Duodenal mucosa (tissue), 2 donors: ENCODE data around the gene EML6.

ENCODE experiments used
- H3K27ac ChIP-seq: one replicate; pipeline ENCODE4 v1.7.0; 2013; ENCODE audit warnings: low read depth, low read length
- H3K27me3 ChIP-seq, 2 donors: one replicate each; pipeline ENCODE4 v1.7.0; 2013; ENCODE audit warnings: low read length in 2 of 2, control low read depth in 1 of 2; ENCODE audit not compliant: insufficient read depth in 2 of 2, control insufficient read depth in 1 of 2
- H3K36me3 ChIP-seq, 2 donors: one replicate each; pipeline ENCODE4 v1.7.0; 2013; ENCODE audit warnings: low read length in 2 of 2, control low read depth in 1 of 2; ENCODE audit not compliant: insufficient read depth in 2 of 2, control insufficient read depth in 1 of 2
- H3K4me1 ChIP-seq, 2 donors: one replicate each; pipeline ENCODE4 v1.7.0; 2013; ENCODE audit warnings: low read length in 2 of 2, control low read depth in 1 of 2; ENCODE audit not compliant: insufficient read depth in 2 of 2, control insufficient read depth in 1 of 2
- H3K4me3 ChIP-seq, 2 donors: one replicate each; pipeline ENCODE4 v1.7.0; 2013; ENCODE audit warnings: low read length in 2 of 2, low read depth in 1 of 2
- H3K9ac ChIP-seq, 2 donors: one replicate each; pipeline ENCODE4 v1.7.0; 2013; ENCODE audit warnings: low read length in 2 of 2, low read depth in 1 of 2
- H3K9me3 ChIP-seq, 2 donors: one replicate each; pipeline ENCODE4 v1.7.0; 2013; ENCODE audit warnings: low read length in 2 of 2, control low read depth in 1 of 2; ENCODE audit not compliant: control insufficient read depth in 1 of 2

Gene EML6

GRCh38 chr2:54750040-54750439, 26.6 kb downstream of the EML6 start:
- no peaks in the 10 kb centered on the region for H3K4me1 ChIP-seq
- no peak overlapping the region for H3K4me3 ChIP-seq
- no peak overlapping the region for H3K27ac ChIP-seq
- no peaks in the 10 kb centered on the region for H3K9me3 ChIP-seq
- no peaks in the 10 kb centered on the region for H3K36me3 ChIP-seq
- no peak overlapping the region for H3K9ac ChIP-seq
- H3K27me3 ChIP-seq = no peaks in the 10 kb centered on the region

GRCh38 chr2:54752439-54752838, 29.0 kb downstream of the EML6 start:
- Histone ChIP-seq H3K4me3 (no peak overlapping the region), H3K9ac (no peak overlapping the region), H3K4me1 (no peaks in the 10 kb centered on the region), H3K27ac (no peak overlapping the region), H3K36me3 (no peaks in the 10 kb centered on the region), H3K27me3 (no peaks in the 10 kb centered on the region), H3K9me3 (no peaks in the 10 kb centered on the region)

GRCh38 chr2:54755641-54756326, 32.3 kb downstream of the EML6 start:
- no peaks in the 10 kb centered on the region for H3K4me1 ChIP-seq
- no peak overlapping the region for H3K4me3 ChIP-seq
- H3K9me3 ChIP-seq = no peaks in the 10 kb centered on the region
- H3K9ac ChIP-seq = no peak overlapping the region
- no peaks in the 10 kb centered on the region for H3K27me3 ChIP-seq
- H3K27ac ChIP-seq = no peak overlapping the region
- no peaks in the 10 kb centered on the region for H3K36me3 ChIP-seq

- Histone ChIP-seq H3K36me3 (no peaks in the 10 kb centered on the region), H3K27ac (no peak overlapping the region), H3K4me1 (no peaks in the 10 kb centered on the region), H3K27me3 (no peaks in the 10 kb centered on the region), H3K4me3 (no peak overlapping the region), H3K9me3 (no peaks in the 10 kb centered on the region), H3K9ac (no peak overlapping the region)
Observed at GRCh38 chr2:54757500-54757899, 34.0 kb downstream of the EML6 start.

DNA sequence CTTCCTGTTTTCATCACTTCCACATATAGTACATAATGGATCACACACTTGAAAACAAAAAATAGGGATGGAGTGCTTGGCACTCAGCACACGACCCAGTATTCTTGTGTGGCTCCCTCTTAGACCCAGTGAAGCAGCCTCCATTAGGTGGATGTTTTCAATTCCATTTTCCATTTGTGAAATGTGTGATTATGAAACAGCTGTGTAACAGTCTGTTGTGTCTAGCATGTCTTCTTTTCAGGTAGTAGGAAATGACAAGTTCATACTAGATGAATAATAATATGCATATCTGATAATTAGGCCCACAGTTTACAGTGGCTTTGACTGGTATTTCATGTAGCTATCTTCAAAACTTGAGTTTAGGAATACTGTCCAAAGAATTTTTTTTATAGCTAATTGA, 35.5 kb downstream of the EML6 start:
- Histone ChIP-seq H3K9ac (no peak overlapping the region), H3K4me1 (no peaks in the 10 kb centered on the region), H3K36me3 (no peaks in the 10 kb centered on the region)

GRCh38 chr2:54760310-54760709, 36.8 kb downstream of the EML6 start:
- no peaks in the 10 kb centered on the region for H3K4me1 ChIP-seq
- no peaks in the 10 kb centered on the region for H3K9me3 ChIP-seq
- no peaks in the 10 kb centered on the region for H3K27me3 ChIP-seq
- H3K4me3 ChIP-seq = no peak overlapping the region
- no peak overlapping the region for H3K9ac ChIP-seq
- H3K36me3 ChIP-seq = no peaks in the 10 kb centered on the region
- no peak overlapping the region for H3K27ac ChIP-seq

More for the DNA sequence above, 35.5 kb downstream of the EML6 start:
- no peaks in the 10 kb centered on the region for H3K9me3 ChIP-seq
- no peaks in the 10 kb centered on the region for H3K27me3 ChIP-seq
- H3K4me3 ChIP-seq = no peak overlapping the region
- H3K27ac ChIP-seq = no peak overlapping the region

DNA sequence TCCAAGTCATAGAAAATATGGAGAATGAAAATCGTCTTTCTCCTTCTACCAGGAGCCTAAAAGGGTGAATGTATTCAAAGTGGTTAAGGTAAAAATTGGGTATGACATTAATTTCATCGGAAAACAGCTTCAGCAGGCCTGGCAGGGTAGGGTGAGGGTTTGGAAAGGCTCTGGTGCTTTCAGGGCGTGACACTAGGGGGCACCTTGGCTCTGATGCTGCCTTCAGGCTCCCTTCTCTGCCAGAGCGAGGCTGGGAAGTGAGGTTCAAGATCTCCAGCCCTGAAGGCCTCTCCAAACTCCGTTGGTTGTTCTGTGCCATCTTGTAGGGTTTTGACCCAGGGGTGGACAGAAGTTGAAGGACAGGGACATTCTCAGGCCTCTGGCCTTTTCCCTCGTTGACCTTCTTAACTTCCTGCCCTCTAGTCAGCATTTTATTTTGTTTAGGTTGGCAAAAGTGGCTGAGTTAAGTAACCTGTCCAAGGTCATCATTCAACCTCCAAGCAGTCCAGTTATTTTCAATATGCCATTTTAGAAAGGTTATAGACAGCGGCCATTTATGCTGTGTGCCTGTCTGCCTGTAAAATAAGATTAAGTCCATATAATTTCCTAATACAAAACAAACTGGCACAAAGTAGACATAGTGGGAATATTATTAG, 40.3 kb downstream of the EML6 start:
- no peak overlapping the region for H3K27ac ChIP-seq
- no peaks in the 10 kb centered on the region for H3K9me3 ChIP-seq
- H3K27me3 ChIP-seq = no peaks in the 10 kb centered on the region
- H3K36me3 ChIP-seq = no peaks in the 10 kb centered on the region
- no peak overlapping the region for H3K4me3 ChIP-seq
- no peak overlapping the region for H3K9ac ChIP-seq
- no peaks in the 10 kb centered on the region for H3K4me1 ChIP-seq

DNA sequence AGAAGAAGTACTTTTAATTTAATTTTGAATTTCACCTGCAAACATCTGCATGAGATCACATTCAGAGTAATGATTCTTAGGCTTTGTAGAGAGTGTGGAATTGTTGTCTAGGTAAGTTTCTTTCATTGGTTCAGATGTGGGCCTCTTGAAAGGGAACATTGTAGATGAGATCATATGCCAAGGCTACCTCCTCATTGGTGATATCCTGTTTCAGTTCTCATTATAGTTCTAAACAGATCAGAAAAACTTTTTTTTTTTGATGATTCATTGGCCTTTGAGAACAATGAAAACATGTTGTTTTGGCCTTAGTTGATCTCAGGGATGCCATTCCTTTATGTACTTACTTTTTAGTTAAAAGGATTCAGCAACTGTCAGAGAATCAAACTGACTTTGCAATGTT, 44.5 kb downstream of the EML6 start:
- no peak overlapping the region for H3K27ac ChIP-seq
- H3K36me3 ChIP-seq = no peaks in the 10 kb centered on the region
- no peaks in the 10 kb centered on the region for H3K4me1 ChIP-seq
- H3K9ac ChIP-seq = no peak overlapping the region
- no peak overlapping the region for H3K4me3 ChIP-seq
- no peaks in the 10 kb centered on the region for H3K27me3 ChIP-seq
- no peaks in the 10 kb centered on the region for H3K9me3 ChIP-seq

GRCh38 chr2:54768772-54769428, 45.4 kb downstream of the EML6 start:
- H3K27me3 ChIP-seq = no peaks in the 10 kb centered on the region
- no peak overlapping the region for H3K27ac ChIP-seq
- H3K36me3 ChIP-seq = no peaks in the 10 kb centered on the region
- no peaks in the 10 kb centered on the region for H3K9me3 ChIP-seq
- no peaks in the 10 kb centered on the region for H3K4me1 ChIP-seq
- H3K9ac ChIP-seq = no peak overlapping the region
- H3K4me3 ChIP-seq = no peak overlapping the region

DNA sequence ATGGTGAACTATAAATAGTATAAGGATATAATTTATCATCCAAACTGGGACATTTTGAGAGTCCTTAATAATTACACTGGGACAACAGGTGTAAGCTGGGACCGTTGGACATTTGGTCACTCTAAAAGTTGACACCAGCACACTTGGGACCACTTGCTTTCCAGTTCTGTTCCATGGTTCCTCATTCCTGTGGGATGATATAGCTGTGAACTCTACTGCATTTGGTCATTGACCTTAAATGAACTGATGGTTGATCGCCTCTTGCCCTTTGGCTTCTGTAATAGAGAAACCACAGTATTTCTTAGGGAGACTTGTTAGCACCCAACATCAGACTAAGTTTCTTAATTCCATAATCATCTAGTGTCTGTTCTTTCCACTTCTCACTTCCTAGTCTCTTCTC, 46.7 kb downstream of the EML6 start:
- Histone ChIP-seq H3K27me3 (no peaks in the 10 kb centered on the region), H3K4me1 (no peaks in the 10 kb centered on the region), H3K4me3 (no peak overlapping the region), H3K9me3 (peaks cover 0 to 4% of the 10 kb centered on the region in 2 donors), H3K9ac (no peak overlapping the region), H3K36me3 (no peaks in the 10 kb centered on the region), H3K27ac (no peak overlapping the region)
